Loucy (cell line): Measurements from ENCODE around the gene ZNF140.

ENCODE experiments used
- H2AFZ ChIP-seq: fragments of 200-600 bp; sonication (generic); 2 replicates; pipeline ENCODE4 v1.6.0; 2016; ENCODE audit warnings: antibody characterized with exemption, mild to moderate bottlenecking, low read length, moderate library complexity
- H3F3A ChIP-seq: fragments of 200-600 bp; 2 replicates; pipeline ENCODE4 v1.6.0; 2016; ENCODE audit warnings: antibody characterized with exemption, low read depth, mild to moderate bottlenecking
- H3K27me3 ChIP-seq: fragments of 200-600 bp; sonication (generic); 2 replicates; pipeline ENCODE4 v1.6.1; 2014; ENCODE audit warnings: low read length, mild to moderate bottlenecking; ENCODE audit not compliant: insufficient read depth, poor library complexity, severe bottlenecking
- H3K36me3 ChIP-seq: fragments of 200-600 bp; sonication (generic); 2 replicates; pipeline ENCODE4 v1.6.1; 2016; ENCODE audit warnings: low read length; ENCODE audit not compliant: insufficient read depth
- H3K4me1 ChIP-seq: fragments of 200-600 bp; sonication (generic); 2 replicates; pipeline ENCODE4 v1.5.1; 2014; ENCODE audit warnings: low read length, mild to moderate bottlenecking; ENCODE audit not compliant: insufficient read depth, poor library complexity, severe bottlenecking
- H3K4me2 ChIP-seq: fragments of 200-600 bp; sonication (generic); 2 replicates; pipeline ENCODE4 v1.6.0; 2014; ENCODE audit warnings: antibody characterized with exemption, low read length, low read depth, mild to moderate bottlenecking; ENCODE audit not compliant: poor library complexity, severe bottlenecking
- H3K4me3 ChIP-seq: fragments of 200-600 bp; sonication (generic); 2 replicates; pipeline ENCODE4 v1.5.1; 2014; ENCODE audit warnings: low read length, mild to moderate bottlenecking, mixed read lengths; ENCODE audit not compliant: poor library complexity, severe bottlenecking
- H3K79me2 ChIP-seq: fragments of 200-600 bp; sonication (generic); 2 replicates; pipeline ENCODE4 v1.6.1; 2014; ENCODE audit warnings: low read length; ENCODE audit not compliant: insufficient read depth
- H3K9ac ChIP-seq: fragments of 200-600 bp; sonication (generic); 2 replicates; pipeline ENCODE4 v1.6.0; 2014; ENCODE audit warnings: mild to moderate bottlenecking, low read depth, low read length, moderate library complexity; ENCODE audit not compliant: poor library complexity, severe bottlenecking
- H3K9me2 ChIP-seq: fragments of 200-600 bp; sonication (generic); replicated peaks from 2 replicates; pipeline ENCODE4 v1.6.1; 2016; ENCODE audit warnings: low read depth, low read length, mixed read lengths
- H3K9me3 ChIP-seq: fragments of 200-600 bp; sonication (generic); 2 replicates; pipeline ENCODE4 v1.6.1; 2014; ENCODE audit warnings: mild to moderate bottlenecking, antibody characterized with exemption, low read length, low read depth; ENCODE audit not compliant: insufficient read depth
- H4K20me1 ChIP-seq: fragments of 200-600 bp; sonication (generic); 2 replicates; pipeline ENCODE4 v1.6.0; 2014; ENCODE audit warnings: antibody characterized with exemption, low read length, mild to moderate bottlenecking; ENCODE audit not compliant: insufficient read depth, poor library complexity, severe bottlenecking
- EZH2phosphoT487 ChIP-seq: fragments of 200-600 bp; IDR thresholded peaks from 2 replicates; pipeline ENCODE4 v1.6.1; 2018; ENCODE audit warnings: antibody characterized with exemption, mild to moderate bottlenecking, moderate library complexity, borderline replicate concordance
- TF ChIP-seq, protein P1 (sequence below): fragments of 200-600 bp; sonication (generic); conservative IDR thresholded peaks from 2 replicates; pipeline ENCODE4 v1.5.1; 2014; ENCODE audit warnings: mild to moderate bottlenecking, antibody characterized with exemption, low read length

ZNF140 gene

DNA sequence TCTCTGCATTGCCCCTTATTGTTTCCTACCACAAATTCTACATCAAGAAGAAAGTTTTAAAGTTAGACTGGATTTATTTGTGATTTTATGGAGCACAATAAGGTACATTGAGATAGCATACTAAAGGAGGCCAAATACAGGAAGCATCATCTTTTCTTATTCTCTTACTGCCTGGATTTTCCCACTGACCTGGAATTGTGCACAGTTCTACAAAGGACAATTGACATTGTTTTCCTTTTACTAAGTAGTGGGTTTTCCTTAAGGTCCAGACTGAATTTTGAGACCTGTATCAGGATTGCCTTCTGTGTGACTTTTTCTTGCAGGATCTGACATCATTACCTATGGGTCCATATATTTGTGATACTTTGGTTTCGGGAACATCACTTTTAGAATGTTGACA, 18.8 kb upstream of the ZNF140 start:
- TF ChIP-seq, protein P1, sequence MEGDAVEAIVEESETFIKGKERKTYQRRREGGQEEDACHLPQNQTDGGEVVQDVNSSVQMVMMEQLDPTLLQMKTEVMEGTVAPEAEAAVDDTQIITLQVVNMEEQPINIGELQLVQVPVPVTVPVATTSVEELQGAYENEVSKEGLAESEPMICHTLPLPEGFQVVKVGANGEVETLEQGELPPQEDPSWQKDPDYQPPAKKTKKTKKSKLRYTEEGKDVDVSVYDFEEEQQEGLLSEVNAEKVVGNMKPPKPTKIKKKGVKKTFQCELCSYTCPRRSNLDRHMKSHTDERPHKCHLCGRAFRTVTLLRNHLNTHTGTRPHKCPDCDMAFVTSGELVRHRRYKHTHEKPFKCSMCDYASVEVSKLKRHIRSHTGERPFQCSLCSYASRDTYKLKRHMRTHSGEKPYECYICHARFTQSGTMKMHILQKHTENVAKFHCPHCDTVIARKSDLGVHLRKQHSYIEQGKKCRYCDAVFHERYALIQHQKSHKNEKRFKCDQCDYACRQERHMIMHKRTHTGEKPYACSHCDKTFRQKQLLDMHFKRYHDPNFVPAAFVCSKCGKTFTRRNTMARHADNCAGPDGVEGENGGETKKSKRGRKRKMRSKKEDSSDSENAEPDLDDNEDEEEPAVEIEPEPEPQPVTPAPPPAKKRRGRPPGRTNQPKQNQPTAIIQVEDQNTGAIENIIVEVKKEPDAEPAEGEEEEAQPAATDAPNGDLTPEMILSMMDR = no peak
- TF ChIP-seq EZH2phosphoT487 = no peak
- peaks cover 90% of the 10 kb centered on the region for H3K9me3 ChIP-seq
- H3K36me3 ChIP-seq = peaks cover 17% of the 10 kb centered on the region
- H4K20me1 ChIP-seq = no peaks in the 10 kb centered on the region
- no peak overlapping the region for H3K4me2 ChIP-seq
- no peaks in the 10 kb centered on the region for H3K79me2 ChIP-seq
- H3K9ac ChIP-seq = no peak overlapping the region
- peaks cover 4% of the 10 kb centered on the region; the same call in 1 of the 2 replicates for H3F3A ChIP-seq
- no peaks in the 10 kb centered on the region for H3K9me2 ChIP-seq
- H3K4me3 ChIP-seq = no peak overlapping the region
- no peaks in the 10 kb centered on the region for H3K4me1 ChIP-seq
- H2AFZ ChIP-seq = no peak overlapping the region
- H3K27me3 ChIP-seq = peaks cover 6% of the 10 kb centered on the region

DNA sequence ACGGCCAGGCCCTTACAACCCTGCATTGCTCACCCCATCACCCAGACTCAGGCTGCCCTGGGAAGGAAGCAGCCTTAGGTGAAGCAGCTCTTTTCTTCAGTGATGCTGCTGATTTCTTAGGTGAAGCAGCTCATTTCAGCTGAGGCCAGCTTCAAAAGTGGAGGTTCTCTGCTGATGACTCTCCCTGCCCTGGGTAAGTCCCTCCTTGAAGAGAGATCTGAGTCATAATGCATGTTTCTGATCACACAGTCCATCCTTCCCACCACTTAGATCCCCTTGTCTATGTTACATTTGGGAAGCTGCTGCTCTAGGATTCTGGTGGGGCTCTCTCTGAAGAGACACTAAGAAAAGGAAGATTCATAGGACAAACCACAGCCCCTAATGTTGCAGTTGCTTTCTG, 17.2 kb upstream of the ZNF140 start:
- no peak overlapping the region for H2AFZ ChIP-seq
- TF ChIP-seq, protein P1 = no peak
- no peak for TF ChIP-seq EZH2phosphoT487
- no peaks in the 10 kb centered on the region for H4K20me1 ChIP-seq
- no peaks in the 10 kb centered on the region for H3K79me2 ChIP-seq
- no peak overlapping the region for H3K4me3 ChIP-seq
- H3K4me2 ChIP-seq = no peak overlapping the region
- no peaks in the 10 kb centered on the region for H3F3A ChIP-seq
- no peak overlapping the region for H3K9ac ChIP-seq
- no peaks in the 10 kb centered on the region for H3K9me2 ChIP-seq
- H3K27me3 ChIP-seq = peaks cover 6% of the 10 kb centered on the region
- peaks cover under 1% of the 10 kb centered on the region; the same call in 1 of the 2 replicates for H3K36me3 ChIP-seq
- peaks cover 83% of the 10 kb centered on the region for H3K9me3 ChIP-seq
- no peaks in the 10 kb centered on the region for H3K4me1 ChIP-seq

- no peaks in the 10 kb centered on the region for H3F3A ChIP-seq
- H3K9ac ChIP-seq = no peak overlapping the region
- TF ChIP-seq, protein P1 = no peak
- no peak for TF ChIP-seq EZH2phosphoT487
- H3K4me1 ChIP-seq = no peaks in the 10 kb centered on the region
- H3K79me2 ChIP-seq = no peaks in the 10 kb centered on the region
- no peak overlapping the region for H2AFZ ChIP-seq
- no peaks in the 10 kb centered on the region for H3K36me3 ChIP-seq
- no peak overlapping the region for H3K4me3 ChIP-seq
- H3K4me2 ChIP-seq = no peak overlapping the region
- no peaks in the 10 kb centered on the region for H3K27me3 ChIP-seq
- H4K20me1 ChIP-seq = no peaks in the 10 kb centered on the region
- H3K9me3 ChIP-seq = peaks cover 44% of the 10 kb centered on the region
- no peaks in the 10 kb centered on the region for H3K9me2 ChIP-seq
These were observed 6.9 kb upstream of the ZNF140 start for GRCh38 chr12:133073836-133074235.
